GM12878 (cell line): ENCODE measurements around the gene MAML3.

Source experiments
- ATF3 ChIP-seq: IDR thresholded peaks from 2 replicates; pipeline ENCODE4 v1.6.1; 2011; ENCODE audit warnings: low read depth, mild to moderate bottlenecking, low read length, moderate library complexity, borderline replicate concordance; ENCODE audit errors: extremely low read depth
- EP300 ChIP-seq, 2 experiments: fragments of 150-350 bp in 1 of 2; IDR thresholded peaks; 2 replicates each; pipeline ENCODE4 v1.6.1; 2011 to 2012; ENCODE audit warnings: low read depth in 2 of 2, low read length in 2 of 2, borderline replicate concordance in 1 of 2, improper control_type of control experiment in 1 of 2, inconsistent platforms in 1 of 2; ENCODE audit not compliant: control insufficient read depth in 1 of 2
- MTA2 ChIP-seq: fragments of 450-650 bp; IDR thresholded peaks from 2 replicates; pipeline ENCODE4 v1.6.1; 2016; ENCODE audit warnings: low read depth, mild to moderate bottlenecking, moderate library complexity
- RUNX3 ChIP-seq: IDR thresholded peaks from 2 replicates; pipeline ENCODE4 v1.6.1; 2012; ENCODE audit warnings: low read length, inconsistent platforms
- SREBF1 ChIP-seq: IDR thresholded peaks from 2 replicates; pipeline ENCODE4 v1.6.1; 2012; ENCODE audit warnings: mild to moderate bottlenecking, low read length
- SUZ12 ChIP-seq: fragments of 200-600 bp; sonication (generic); IDR thresholded peaks from one replicate; pipeline ENCODE4 v1.6.1; 2018; ENCODE audit warnings: antibody characterized with exemption, mild to moderate bottlenecking; ENCODE audit not compliant: unreplicated experiment
- TCF12 ChIP-seq: IDR thresholded peaks from 2 replicates; pipeline ENCODE4 v1.6.1; 2011; ENCODE audit warnings: low read depth, mild to moderate bottlenecking, low read length
- ZBTB33 ChIP-seq: fragments of 450-650 bp; IDR thresholded peaks from 2 replicates; pipeline ENCODE4 v1.6.1; 2017; ENCODE audit warnings: mild to moderate bottlenecking
- ZNF384 ChIP-seq: IDR thresholded peaks from 2 replicates; pipeline ENCODE4 v1.6.1; 2012; ENCODE audit warnings: low read depth, mild to moderate bottlenecking, low read length, improper control_type of control experiment, borderline replicate concordance
- TF ChIP-seq, protein P1 (sequence below): IDR thresholded peaks from 2 replicates; pipeline ENCODE4 v1.6.1; 2012; ENCODE audit warnings: low read depth, low read length, improper control_type of control experiment
- TF ChIP-seq, protein P2 (sequence below): IDR thresholded peaks from 2 replicates; pipeline ENCODE4 v1.6.1; 2012; ENCODE audit warnings: mild to moderate bottlenecking, low read depth, low read length
- TF ChIP-seq, protein P3 (sequence below), 3 experiments: IDR thresholded peaks in 2 of 3; conservative IDR thresholded peaks in 1 of 3; 2 replicates each; pipeline ENCODE4 v1.5.1; 2011; ENCODE audit warnings: low read depth in 3 of 3, low read length in 3 of 3, mild to moderate bottlenecking in 3 of 3, control low read depth in 2 of 3, moderate library complexity in 2 of 3, inconsistent platforms in 1 of 3, mixed read lengths in 1 of 3; ENCODE audit not compliant: control insufficient read depth in 2 of 3, insufficient read depth in 1 of 3; ENCODE audit errors: extremely low read depth in 1 of 3

DNA sequence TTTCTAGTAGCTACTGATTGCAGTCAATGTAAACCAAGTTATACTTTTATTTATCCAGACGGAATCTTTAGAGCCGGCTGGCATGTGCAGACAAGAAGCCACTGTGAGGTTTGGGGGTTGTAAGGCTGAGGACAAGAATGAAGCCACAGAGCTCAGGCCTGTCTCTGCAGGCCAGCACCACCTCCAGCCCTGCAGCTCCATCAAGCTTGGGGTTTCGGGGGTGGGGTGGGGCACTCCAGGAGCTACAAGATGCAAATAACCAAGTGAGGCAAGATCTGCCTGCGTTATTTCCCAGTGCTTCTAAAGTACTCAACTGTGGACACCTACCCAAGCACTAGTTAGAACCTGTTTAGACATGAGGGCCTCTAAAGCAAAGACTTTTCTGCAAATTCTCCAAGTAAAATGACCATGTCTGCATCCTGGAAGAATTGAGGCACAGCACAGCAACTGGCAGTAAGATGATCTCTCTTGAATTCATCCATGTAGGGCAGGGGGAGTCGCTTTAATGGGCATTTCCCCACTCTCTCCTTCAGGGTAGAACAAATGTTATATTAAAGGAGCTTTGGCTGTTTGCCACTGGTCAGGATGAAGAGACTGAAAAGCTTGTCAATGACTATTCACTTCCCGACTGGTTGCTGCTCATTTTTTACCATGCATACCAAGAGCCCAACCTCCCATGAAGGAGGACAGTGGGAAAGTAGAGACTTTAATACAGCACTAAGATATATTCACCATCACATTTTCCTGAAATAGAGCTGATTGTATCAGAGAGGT, 265.8 kb downstream of the MAML3 start:
- TF ChIP-seq, protein P1, sequence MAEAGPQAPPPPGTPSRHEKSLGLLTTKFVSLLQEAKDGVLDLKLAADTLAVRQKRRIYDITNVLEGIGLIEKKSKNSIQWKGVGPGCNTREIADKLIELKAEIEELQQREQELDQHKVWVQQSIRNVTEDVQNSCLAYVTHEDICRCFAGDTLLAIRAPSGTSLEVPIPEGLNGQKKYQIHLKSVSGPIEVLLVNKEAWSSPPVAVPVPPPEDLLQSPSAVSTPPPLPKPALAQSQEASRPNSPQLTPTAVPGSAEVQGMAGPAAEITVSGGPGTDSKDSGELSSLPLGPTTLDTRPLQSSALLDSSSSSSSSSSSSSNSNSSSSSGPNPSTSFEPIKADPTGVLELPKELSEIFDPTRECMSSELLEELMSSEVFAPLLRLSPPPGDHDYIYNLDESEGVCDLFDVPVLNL: no peak
- TF ChIP-seq, protein P2, sequence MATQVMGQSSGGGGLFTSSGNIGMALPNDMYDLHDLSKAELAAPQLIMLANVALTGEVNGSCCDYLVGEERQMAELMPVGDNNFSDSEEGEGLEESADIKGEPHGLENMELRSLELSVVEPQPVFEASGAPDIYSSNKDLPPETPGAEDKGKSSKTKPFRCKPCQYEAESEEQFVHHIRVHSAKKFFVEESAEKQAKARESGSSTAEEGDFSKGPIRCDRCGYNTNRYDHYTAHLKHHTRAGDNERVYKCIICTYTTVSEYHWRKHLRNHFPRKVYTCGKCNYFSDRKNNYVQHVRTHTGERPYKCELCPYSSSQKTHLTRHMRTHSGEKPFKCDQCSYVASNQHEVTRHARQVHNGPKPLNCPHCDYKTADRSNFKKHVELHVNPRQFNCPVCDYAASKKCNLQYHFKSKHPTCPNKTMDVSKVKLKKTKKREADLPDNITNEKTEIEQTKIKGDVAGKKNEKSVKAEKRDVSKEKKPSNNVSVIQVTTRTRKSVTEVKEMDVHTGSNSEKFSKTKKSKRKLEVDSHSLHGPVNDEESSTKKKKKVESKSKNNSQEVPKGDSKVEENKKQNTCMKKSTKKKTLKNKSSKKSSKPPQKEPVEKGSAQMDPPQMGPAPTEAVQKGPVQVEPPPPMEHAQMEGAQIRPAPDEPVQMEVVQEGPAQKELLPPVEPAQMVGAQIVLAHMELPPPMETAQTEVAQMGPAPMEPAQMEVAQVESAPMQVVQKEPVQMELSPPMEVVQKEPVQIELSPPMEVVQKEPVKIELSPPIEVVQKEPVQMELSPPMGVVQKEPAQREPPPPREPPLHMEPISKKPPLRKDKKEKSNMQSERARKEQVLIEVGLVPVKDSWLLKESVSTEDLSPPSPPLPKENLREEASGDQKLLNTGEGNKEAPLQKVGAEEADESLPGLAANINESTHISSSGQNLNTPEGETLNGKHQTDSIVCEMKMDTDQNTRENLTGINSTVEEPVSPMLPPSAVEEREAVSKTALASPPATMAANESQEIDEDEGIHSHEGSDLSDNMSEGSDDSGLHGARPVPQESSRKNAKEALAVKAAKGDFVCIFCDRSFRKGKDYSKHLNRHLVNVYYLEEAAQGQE: no peak
- no peak for TF ChIP-seq MTA2
- TF ChIP-seq, protein P3, sequence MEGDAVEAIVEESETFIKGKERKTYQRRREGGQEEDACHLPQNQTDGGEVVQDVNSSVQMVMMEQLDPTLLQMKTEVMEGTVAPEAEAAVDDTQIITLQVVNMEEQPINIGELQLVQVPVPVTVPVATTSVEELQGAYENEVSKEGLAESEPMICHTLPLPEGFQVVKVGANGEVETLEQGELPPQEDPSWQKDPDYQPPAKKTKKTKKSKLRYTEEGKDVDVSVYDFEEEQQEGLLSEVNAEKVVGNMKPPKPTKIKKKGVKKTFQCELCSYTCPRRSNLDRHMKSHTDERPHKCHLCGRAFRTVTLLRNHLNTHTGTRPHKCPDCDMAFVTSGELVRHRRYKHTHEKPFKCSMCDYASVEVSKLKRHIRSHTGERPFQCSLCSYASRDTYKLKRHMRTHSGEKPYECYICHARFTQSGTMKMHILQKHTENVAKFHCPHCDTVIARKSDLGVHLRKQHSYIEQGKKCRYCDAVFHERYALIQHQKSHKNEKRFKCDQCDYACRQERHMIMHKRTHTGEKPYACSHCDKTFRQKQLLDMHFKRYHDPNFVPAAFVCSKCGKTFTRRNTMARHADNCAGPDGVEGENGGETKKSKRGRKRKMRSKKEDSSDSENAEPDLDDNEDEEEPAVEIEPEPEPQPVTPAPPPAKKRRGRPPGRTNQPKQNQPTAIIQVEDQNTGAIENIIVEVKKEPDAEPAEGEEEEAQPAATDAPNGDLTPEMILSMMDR (IDR thresholded peaks at IDR 0.05 in 2 of 3, conservative IDR thresholded peaks at IDR 0.05 in 1 of 3; ENCODE audit: control insufficient read depth in 2 of 3, extremely low read depth in 1 of 3, insufficient read depth in 1 of 3, low read depth in 3 of 3, low read length in 3 of 3): no peak
- TF ChIP-seq ZBTB33: no peak
- TF ChIP-seq SUZ12: no peak
- TF ChIP-seq ATF3: no peak
- TF ChIP-seq ZNF384: no peak
- no peak for TF ChIP-seq TCF12
- TF ChIP-seq EP300 (IDR thresholded peaks at IDR 0.05; ENCODE audit: borderline replicate concordance in 1 of 2, control insufficient read depth in 1 of 2, low read depth in 2 of 2, low read length in 2 of 2): no peak
- TF ChIP-seq SREBF1: no peak
- TF ChIP-seq RUNX3: peak; percentile 17; the same call in 1 of the 2 replicates
